Measurements from ENCODE around the gene CHCHD6.

CHCHD6 gene

DNA sequence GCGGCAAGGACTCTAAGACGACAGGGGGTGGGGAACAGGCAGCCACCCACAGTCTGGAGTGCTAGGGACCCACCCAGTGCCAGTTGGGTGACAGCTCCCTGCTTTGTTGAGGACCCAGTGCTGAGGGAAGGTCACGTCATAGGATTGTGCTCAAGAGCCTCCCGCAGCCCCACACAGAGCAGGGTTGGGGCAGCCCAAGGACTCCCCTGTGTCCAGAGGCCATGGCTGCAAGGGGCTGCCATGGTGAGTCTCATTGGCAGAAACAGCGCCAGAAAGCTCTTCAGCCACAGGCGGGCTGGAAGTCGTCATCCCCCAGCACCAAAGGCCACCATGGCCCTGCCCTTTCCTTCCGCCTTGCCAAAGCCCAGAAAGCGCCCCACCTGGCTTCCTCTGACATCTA lies 241.9 kb downstream of the CHCHD6 start:
- WGBS, 2 experiments (ENCODE audit: insufficient coverage in 2 of 2): 93 to 95% methylated on average over 4 to 7 of the region's 9 CpGs
- Histone ChIP-seq H3K27ac (ENCODE audit: low read depth, low read length, severe bottlenecking) (no peak overlapping the region), H3K36me3 (ENCODE audit: control insufficient read depth, insufficient read depth, low read length) (no peaks in the 10 kb centered on the region), H3K4me3 (ENCODE audit: extremely low read depth, insufficient read depth, low read length, poor library complexity, severe bottlenecking) (no peak overlapping the region), H3K4me1 (ENCODE audit: control insufficient read depth, insufficient read depth, low read length, poor library complexity, severe bottlenecking) (no peaks in the 10 kb centered on the region), H3K9me3 (ENCODE audit: control insufficient read depth, low read length) (no peaks in the 10 kb centered on the region)

DNA sequence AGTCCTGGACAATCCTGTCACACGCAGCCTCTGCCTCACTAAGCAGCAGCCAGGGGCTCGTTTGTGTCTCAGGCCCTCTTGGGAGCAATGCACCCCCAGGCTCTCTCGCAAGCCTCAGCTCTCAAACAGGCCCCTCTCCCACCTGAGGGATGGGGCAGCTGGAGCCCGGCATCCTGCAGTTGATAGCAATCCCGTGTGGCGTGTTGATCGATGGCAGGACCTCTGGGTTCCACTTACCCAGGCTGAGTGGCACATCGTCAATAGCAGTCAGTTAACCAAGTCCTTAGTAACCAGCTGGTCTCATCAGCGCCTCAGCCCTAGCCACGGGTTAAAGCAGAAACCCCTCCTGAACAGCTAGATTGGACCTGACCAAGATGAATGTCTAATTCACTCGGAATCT lies 242.4 kb downstream of the CHCHD6 start:
- no peaks in the 10 kb centered on the region for H3K9me3 ChIP-seq (ENCODE audit: control insufficient read depth, low read length)
- no peaks in the 10 kb centered on the region for H3K36me3 ChIP-seq (ENCODE audit: control insufficient read depth, insufficient read depth, low read length)
- no peak overlapping the region for H3K4me3 ChIP-seq (ENCODE audit: extremely low read depth, insufficient read depth, low read length, poor library complexity, severe bottlenecking)
- H3K4me1 ChIP-seq (ENCODE audit: control insufficient read depth, insufficient read depth, low read length, poor library complexity, severe bottlenecking): no peaks in the 10 kb centered on the region
- no peak overlapping the region for H3K27ac ChIP-seq (ENCODE audit: low read depth, low read length, severe bottlenecking)
- 93 to 95% methylated on average over 9 to 11 of the region's 11 CpGs for WGBS, 2 experiments (ENCODE audit: insufficient coverage in 2 of 2)

- Histone ChIP-seq H3K27ac (ENCODE audit: low read depth, low read length, severe bottlenecking) (no peak overlapping the region), H3K4me1 (ENCODE audit: control insufficient read depth, insufficient read depth, low read length, poor library complexity, severe bottlenecking) (no peaks in the 10 kb centered on the region), H3K4me3 (ENCODE audit: extremely low read depth, insufficient read depth, low read length, poor library complexity, severe bottlenecking) (no peak overlapping the region), H3K9me3 (ENCODE audit: control insufficient read depth, low read length) (no peaks in the 10 kb centered on the region), H3K36me3 (ENCODE audit: control insufficient read depth, insufficient read depth, low read length) (no peaks in the 10 kb centered on the region)
- 83 to 87% methylated on average over 6 to 7 of the region's 8 CpGs for WGBS, 2 experiments (ENCODE audit: insufficient coverage in 2 of 2)
Measured at GRCh38 chr3:126947429-126947828, 243.4 kb downstream of the CHCHD6 start.

- no peak overlapping the region for H3K4me3 ChIP-seq (ENCODE audit: extremely low read depth, insufficient read depth, low read length, poor library complexity, severe bottlenecking)
- no peaks in the 10 kb centered on the region for H3K9me3 ChIP-seq (ENCODE audit: control insufficient read depth, low read length)
- 94 to 97% methylated on average over 13 to 14 of the region's 14 CpGs for WGBS, 2 experiments (ENCODE audit: insufficient coverage in 2 of 2)
Measured at GRCh38 chr3:126948980-126949535, 245.0 kb downstream of the CHCHD6 start.

GRCh38 chr3:126951561-126951960 lies 247.5 kb downstream of the CHCHD6 start:
- 92 to 93% methylated on average over 5 of the region's 5 CpGs for WGBS, 2 experiments (ENCODE audit: insufficient coverage in 2 of 2)
- Histone ChIP-seq H3K4me3 (ENCODE audit: extremely low read depth, insufficient read depth, low read length, poor library complexity, severe bottlenecking) (no peak overlapping the region), H3K27ac (ENCODE audit: low read depth, low read length, severe bottlenecking) (no peak overlapping the region), H3K9me3 (ENCODE audit: control insufficient read depth, low read length) (no peaks in the 10 kb centered on the region), H3K4me1 (ENCODE audit: control insufficient read depth, insufficient read depth, low read length, poor library complexity, severe bottlenecking) (no peaks in the 10 kb centered on the region), H3K36me3 (ENCODE audit: control insufficient read depth, insufficient read depth, low read length) (no peaks in the 10 kb centered on the region)

More at GRCh38 chr3:126948980-126949535, 245.0 kb downstream of the CHCHD6 start:
- Histone ChIP-seq H3K4me1 (ENCODE audit: control insufficient read depth, insufficient read depth, low read length, poor library complexity, severe bottlenecking) (no peaks in the 10 kb centered on the region), H3K36me3 (ENCODE audit: control insufficient read depth, insufficient read depth, low read length) (no peaks in the 10 kb centered on the region), H3K27ac (ENCODE audit: low read depth, low read length, severe bottlenecking) (no peak overlapping the region)

DNA sequence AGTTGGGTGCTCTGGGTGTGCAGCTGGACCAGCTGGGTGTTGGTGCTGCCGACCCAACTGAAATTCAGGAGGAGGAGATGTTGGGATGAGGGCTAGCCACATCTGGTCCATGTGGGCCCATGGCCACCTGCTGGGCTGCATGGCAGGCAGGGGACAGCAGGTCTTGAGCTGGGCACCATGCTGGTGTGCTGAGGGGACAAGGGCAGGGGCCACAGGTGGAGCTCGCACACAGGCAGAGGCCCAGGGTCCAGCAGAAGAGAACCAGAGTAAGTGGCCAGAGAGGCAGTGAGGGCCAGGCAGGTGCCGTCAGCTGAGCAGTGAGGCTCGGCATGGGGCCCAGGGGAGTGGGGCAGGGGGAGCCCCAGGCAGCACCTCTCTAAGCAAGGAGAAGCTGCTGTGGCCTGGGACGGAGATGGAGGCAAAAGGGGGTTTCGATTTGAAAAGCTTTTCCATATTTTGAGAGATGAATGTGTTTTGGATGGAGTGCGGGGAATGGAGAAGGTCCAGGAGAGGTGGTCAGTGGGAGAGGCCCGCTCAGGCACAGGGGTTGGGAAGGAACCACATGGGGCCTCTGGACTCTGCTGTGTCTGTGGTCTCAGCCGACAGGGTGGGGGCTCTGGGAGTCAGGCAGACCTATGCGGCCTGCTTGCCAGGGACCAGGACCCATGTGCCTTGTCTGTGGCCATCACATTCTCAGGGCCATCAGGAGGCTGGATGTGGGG lies 248.4 kb downstream of the CHCHD6 start:
- no peaks in the 10 kb centered on the region for H3K36me3 ChIP-seq (ENCODE audit: control insufficient read depth, insufficient read depth, low read length)
- WGBS, 2 experiments (ENCODE audit: insufficient coverage in 2 of 2): 90 to 93% methylated on average over 7 to 8 of the region's 10 CpGs
- no peaks in the 10 kb centered on the region for H3K9me3 ChIP-seq (ENCODE audit: control insufficient read depth, low read length)
- no peaks in the 10 kb centered on the region for H3K4me1 ChIP-seq (ENCODE audit: control insufficient read depth, insufficient read depth, low read length, poor library complexity, severe bottlenecking)
- H3K27ac ChIP-seq (ENCODE audit: low read depth, low read length, severe bottlenecking): no peak overlapping the region
- no peak overlapping the region for H3K4me3 ChIP-seq (ENCODE audit: extremely low read depth, insufficient read depth, low read length, poor library complexity, severe bottlenecking)

- Histone ChIP-seq H3K9me3 (ENCODE audit: control insufficient read depth, low read length) (no peaks in the 10 kb centered on the region), H3K4me3 (ENCODE audit: extremely low read depth, insufficient read depth, low read length, poor library complexity, severe bottlenecking) (no peak overlapping the region), H3K27ac (ENCODE audit: low read depth, low read length, severe bottlenecking) (no peak overlapping the region), H3K36me3 (ENCODE audit: control insufficient read depth, insufficient read depth, low read length) (no peaks in the 10 kb centered on the region), H3K4me1 (ENCODE audit: control insufficient read depth, insufficient read depth, low read length, poor library complexity, severe bottlenecking) (no peaks in the 10 kb centered on the region)
- WGBS, 2 experiments (ENCODE audit: insufficient coverage in 2 of 2): 96 to 97% methylated on average over 10 to 11 of the region's 12 CpGs
Measured at GRCh38 chr3:126952983-126953660, 249.1 kb downstream of the CHCHD6 start.

GRCh38 chr3:126954141-126954842 lies 250.3 kb downstream of the CHCHD6 start:
- Histone ChIP-seq H3K4me1 (ENCODE audit: control insufficient read depth, insufficient read depth, low read length, poor library complexity, severe bottlenecking) (no peaks in the 10 kb centered on the region), H3K4me3 (ENCODE audit: extremely low read depth, insufficient read depth, low read length, poor library complexity, severe bottlenecking) (no peak overlapping the region), H3K36me3 (ENCODE audit: control insufficient read depth, insufficient read depth, low read length) (no peaks in the 10 kb centered on the region), H3K27ac (ENCODE audit: low read depth, low read length, severe bottlenecking) (no peak overlapping the region), H3K9me3 (ENCODE audit: control insufficient read depth, low read length) (no peaks in the 10 kb centered on the region)
- 89 to 91% methylated on average over 10 of the region's 10 CpGs for WGBS, 2 experiments (ENCODE audit: insufficient coverage in 2 of 2)

DNA sequence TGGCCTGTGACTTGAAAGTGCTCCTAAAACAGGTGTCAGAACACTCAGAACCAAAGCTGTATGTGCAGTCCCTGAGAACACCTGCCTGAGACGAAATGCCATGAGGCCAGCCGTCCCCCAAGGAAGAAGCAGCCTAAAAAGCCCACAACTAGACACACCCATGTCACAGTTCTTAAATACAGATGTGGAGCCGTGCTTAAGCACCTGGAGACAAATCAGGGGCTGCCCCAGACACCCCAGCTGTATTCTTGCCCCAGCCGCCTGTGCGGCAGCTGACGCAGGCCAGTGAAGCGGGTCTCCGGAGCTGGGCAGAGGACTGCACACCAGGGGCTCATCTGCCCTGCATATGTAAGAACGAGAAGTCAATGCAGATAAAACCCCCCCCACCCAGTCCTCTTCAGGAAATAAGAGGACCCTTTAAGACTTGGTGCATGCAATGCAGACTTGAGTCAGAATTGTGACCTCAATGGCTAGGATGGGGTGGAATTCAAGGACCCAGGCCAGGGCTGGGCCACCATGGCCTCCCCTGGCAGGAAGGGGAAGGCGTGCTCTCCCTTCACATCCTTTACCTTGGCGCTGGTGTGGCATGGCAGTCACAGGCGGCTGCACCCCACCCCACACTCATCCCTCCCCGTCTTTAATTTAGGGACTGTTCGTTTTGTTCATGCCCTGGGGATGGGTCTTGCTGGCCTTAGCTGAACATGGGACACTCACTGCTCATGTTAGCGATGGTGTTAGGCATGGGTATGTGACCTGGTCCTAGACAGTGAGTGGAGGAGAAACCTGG lies 251.2 kb downstream of the CHCHD6 start:
- H3K4me1 ChIP-seq (ENCODE audit: control insufficient read depth, insufficient read depth, low read length, poor library complexity, severe bottlenecking): peaks cover under 1% of the 10 kb centered on the region
- H3K27ac ChIP-seq (ENCODE audit: low read depth, low read length, severe bottlenecking): no peak overlapping the region
- whole genome bisulfite sequencing, 2 experiments (ENCODE audit: insufficient coverage in 2 of 2): 84 to 94% methylated on average over 8 to 10 of the region's 15 CpGs
- H3K36me3 ChIP-seq (ENCODE audit: control insufficient read depth, insufficient read depth, low read length): no peaks in the 10 kb centered on the region
- H3K4me3 ChIP-seq (ENCODE audit: extremely low read depth, insufficient read depth, low read length, poor library complexity, severe bottlenecking): no peak overlapping the region
- H3K9me3 ChIP-seq (ENCODE audit: control insufficient read depth, low read length): no peaks in the 10 kb centered on the region

GRCh38 chr3:126956361-126956760 lies 252.3 kb downstream of the CHCHD6 start:
- peaks cover 6% of the 10 kb centered on the region for H3K4me1 ChIP-seq (ENCODE audit: control insufficient read depth, insufficient read depth, low read length, poor library complexity, severe bottlenecking)
- WGBS, 2 experiments (ENCODE audit: insufficient coverage in 2 of 2): 86 to 93% methylated on average over 5 of the region's 8 CpGs
- H3K4me3 ChIP-seq (ENCODE audit: extremely low read depth, insufficient read depth, low read length, poor library complexity, severe bottlenecking): no peak overlapping the region
- H3K36me3 ChIP-seq (ENCODE audit: control insufficient read depth, insufficient read depth, low read length): no peaks in the 10 kb centered on the region
- H3K9me3 ChIP-seq (ENCODE audit: control insufficient read depth, low read length): no peaks in the 10 kb centered on the region
- no peak overlapping the region for H3K27ac ChIP-seq (ENCODE audit: low read depth, low read length, severe bottlenecking)
